ENCODE results near the gene TMEM63A. TPM values are rescaled to one million over a fixed set of nuclear protein-coding genes. Genes with fewer than 3 reads are reported as not detected.
"Not testable (repeated sequence)": the region's sequence is repeated elsewhere in the genome, so short reads cannot be mapped to it uniquely, and the experiment has no call there.

TMEM63A gene
- total RNA-seq (2022) (253 and 303 TPM in 2 replicates), Bru-seq, nascent RNA (percentile 90 among the genes with signal in this experiment), BruChase-seq, experiment 1, labeled RNA remaining after a 6-hour chase (percentile 95 among the genes with signal in this experiment), BruChase-seq, experiment 2, labeled RNA remaining after a 2-hour chase (percentile 98 among the genes with signal in this experiment)
- long read RNA-seq, full-length matches to known transcripts = 29 of 76 reads
- long read RNA-seq, partial matches to known transcripts = 13 of 76 reads
- long read RNA-seq, other reads (novel, unspliced or antisense) = 34 of 76 reads

GRCh38 chr1:225881959-225882693 lies at the start of gene TMEM63A:
TMEM63A (minus strand) TSS chr1:225882380; CDS start chr1:225877580, 4,800 bp downstream.
- TSS peak; percentile 63 for BruUV-seq (replicated peaks)
- Mint-ChIP-seq H3K27me3 (ENCODE audit: unreplicated experiment) (no peaks in the 10 kb centered on the region), H3K9me3 (ENCODE audit: low read depth, unreplicated experiment) (no peaks in the 10 kb centered on the region), H3K4me3 (ENCODE audit: low read depth, unreplicated experiment) (peak within 1 kb of the TSS; percentile 67), H3K36me3 (ENCODE audit: insufficient read depth, unreplicated experiment) (peaks cover 70% of the 10 kb centered on the region), H3K27ac (ENCODE audit: unreplicated experiment) (peak within 1 kb of the TSS; percentile 85), H3K4me1 (ENCODE audit: low read depth, unreplicated experiment) (peaks cover 62% of the 10 kb centered on the region)
- intact Hi-C loops (cut with micrococcal nuclease; ENCODE audit: unreplicated experiment) = no loop called here
- CTCF ChIA-PET = interaction anchor here (0.7 to 2.2 kb wide), 11 partner anchors 7 to 441 kb away, joined by 3 to 14 read pairs (median 4); partner anchors contain the start of gene PYCR2
- DNase-seq = peak; percentile 96
- peak; percentile 11 for TF ChIP-seq CTCF (IDR thresholded peaks at IDR 0.05; ENCODE audit: unreplicated experiment)

DNA sequence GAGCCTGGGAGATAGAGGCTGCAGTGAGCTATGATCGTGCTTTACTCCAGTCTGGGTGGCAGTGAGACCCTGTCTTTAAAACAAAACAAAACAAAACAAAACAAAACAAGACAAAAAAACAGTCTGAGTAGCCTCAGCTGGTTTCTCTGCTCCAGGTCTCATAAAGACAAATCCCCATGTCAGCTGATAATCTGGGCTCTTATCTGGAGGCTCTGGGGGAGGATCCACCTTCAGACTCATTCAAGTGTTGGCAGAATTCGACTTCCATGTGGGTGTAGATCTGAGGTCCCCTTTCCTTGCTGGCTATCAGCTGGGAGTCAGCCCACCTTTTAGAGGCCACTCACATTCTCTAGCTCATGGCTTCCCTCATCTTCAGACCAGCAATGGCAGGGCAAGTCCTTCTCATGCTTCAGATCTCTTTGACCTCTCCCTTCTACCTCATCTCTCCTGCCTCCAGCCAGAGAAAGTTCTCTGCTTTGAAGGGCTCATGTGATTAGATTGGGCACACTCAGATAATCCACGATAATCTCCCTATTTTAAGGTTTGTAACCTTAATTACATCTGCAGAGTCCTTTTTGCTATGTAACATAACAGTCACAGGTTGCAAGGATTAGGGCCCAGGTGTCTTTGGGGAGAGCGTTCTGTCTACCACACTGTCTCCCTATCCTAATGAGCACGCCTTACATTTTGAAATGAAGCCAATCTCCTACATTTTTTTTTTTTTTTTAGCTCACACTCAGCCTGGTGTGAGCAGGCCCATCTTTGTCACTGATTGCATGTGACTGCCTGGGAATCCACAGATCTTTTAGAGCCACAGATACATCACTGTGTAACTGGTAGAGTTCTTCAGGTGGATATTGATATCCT lies 49.3 kb upstream of the TMEM63A start:
- DNase-seq = no peak
- Mint-ChIP-seq H3K4me1 (ENCODE audit: low read depth, unreplicated experiment) (no peaks in the 10 kb centered on the region), H3K9me3 (ENCODE audit: low read depth, unreplicated experiment) (no peaks in the 10 kb centered on the region), H3K27me3 (ENCODE audit: unreplicated experiment) (no peaks in the 10 kb centered on the region), H3K27ac (ENCODE audit: unreplicated experiment) (no peak overlapping the region), H3K4me3 (ENCODE audit: low read depth, unreplicated experiment) (no peak overlapping the region), H3K36me3 (ENCODE audit: insufficient read depth, unreplicated experiment) (no peaks in the 10 kb centered on the region)
- no TSS peak for BruUV-seq (replicated peaks)
- no peak for TF ChIP-seq CTCF (IDR thresholded peaks at IDR 0.05; ENCODE audit: unreplicated experiment)
- intact Hi-C loops (cut with micrococcal nuclease; ENCODE audit: unreplicated experiment) = no loop called here
- CTCF ChIA-PET = interaction anchor here (0.6 kb wide), 1 partner anchor 451 kb away, joined by 3 read pairs; no protein-coding TSS in a partner anchor

DNA sequence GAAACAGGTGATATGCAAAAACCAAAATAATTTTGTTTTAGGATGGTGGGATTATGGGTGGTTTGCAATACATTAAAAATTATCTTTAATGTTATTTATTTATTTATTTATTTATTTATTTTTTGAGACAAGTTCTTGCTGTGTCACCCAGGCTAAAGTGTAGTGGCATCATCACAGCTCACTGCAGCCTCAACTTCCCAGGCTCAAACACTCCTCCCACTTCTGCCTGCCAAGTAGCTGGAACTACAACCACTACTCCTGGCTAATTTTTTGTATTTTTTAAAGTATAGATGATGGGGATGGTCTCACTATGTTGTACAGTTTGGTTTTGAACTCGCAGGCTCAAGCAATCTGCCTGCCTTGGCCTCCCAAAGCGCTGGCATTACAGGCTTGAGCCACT lies 48.4 kb upstream of the TMEM63A start:
- no peak overlapping the region for H3K4me3 Mint-ChIP-seq (ENCODE audit: low read depth, unreplicated experiment)
- no peaks in the 10 kb centered on the region for H3K27me3 Mint-ChIP-seq (ENCODE audit: unreplicated experiment)
- BruUV-seq (replicated peaks) = no TSS peak
- DNase-seq = no peak
- no peaks in the 10 kb centered on the region for H3K36me3 Mint-ChIP-seq (ENCODE audit: insufficient read depth, unreplicated experiment)
- no peaks in the 10 kb centered on the region for H3K9me3 Mint-ChIP-seq (ENCODE audit: low read depth, unreplicated experiment)
- intact Hi-C loops (cut with micrococcal nuclease; ENCODE audit: unreplicated experiment) = no loop called here
- CTCF ChIA-PET = interaction anchor here (0.6 kb wide), 1 partner anchor 65 kb away, joined by 3 read pairs; no protein-coding TSS in a partner anchor
- H3K27ac Mint-ChIP-seq (ENCODE audit: unreplicated experiment) = no peak overlapping the region
- H3K4me1 Mint-ChIP-seq (ENCODE audit: low read depth, unreplicated experiment) = no peaks in the 10 kb centered on the region
- no peak for TF ChIP-seq CTCF (IDR thresholded peaks at IDR 0.05; ENCODE audit: unreplicated experiment)

DNA sequence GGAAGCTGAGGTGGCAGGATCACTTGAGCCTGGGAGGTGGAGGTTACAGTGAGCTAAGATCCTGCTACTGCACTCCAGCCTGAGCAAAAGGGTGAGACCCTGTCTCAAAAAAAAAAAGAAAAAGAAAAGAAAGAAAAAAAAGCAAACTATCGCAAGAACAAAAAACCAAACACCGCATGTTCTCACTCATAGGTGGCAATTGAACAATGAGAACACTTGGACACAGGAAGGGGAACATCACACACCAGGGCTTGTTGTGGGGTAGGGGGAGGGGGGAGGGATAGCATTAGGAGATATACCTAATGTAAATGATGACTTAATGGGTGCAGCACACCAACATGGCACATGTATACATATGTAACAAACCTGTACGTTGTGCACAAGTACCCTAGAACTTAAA lies 47.3 kb upstream of the TMEM63A start:
- H3K27ac Mint-ChIP-seq (ENCODE audit: unreplicated experiment) = not testable (repeated sequence)

More for the DNA sequence above, 47.3 kb upstream of the TMEM63A start:
- H3K27me3 Mint-ChIP-seq (ENCODE audit: unreplicated experiment); intact Hi-C loops (cut with micrococcal nuclease; ENCODE audit: unreplicated experiment); BruUV-seq (replicated peaks); H3K4me1 Mint-ChIP-seq (ENCODE audit: low read depth, unreplicated experiment); H3K36me3 Mint-ChIP-seq (ENCODE audit: insufficient read depth, unreplicated experiment); DNase-seq; H3K9me3 Mint-ChIP-seq (ENCODE audit: low read depth, unreplicated experiment); H3K4me3 Mint-ChIP-seq (ENCODE audit: low read depth, unreplicated experiment): not testable (repeated sequence)
- CTCF ChIA-PET = interaction anchor here (0.6 to 0.7 kb wide), 3 partner anchors 52 to 437 kb away, joined by 4 read pairs; no protein-coding TSS in a partner anchor

All from Calu3 (cell line).